Right hindlimb (tissue), 1 donor: ENCODE measurements around the gene ELMOD2.
"Not testable (repeated sequence)": the region's sequence is repeated elsewhere in the genome, so short reads cannot be mapped to it uniquely, and the experiment has no call there.

Source experiments
- DNase-seq: peaks from one replicate; pipeline ENCODE4 v3.0.0-alpha.2; 2018

ELMOD2 gene

GRCh38 chr4:140523857-140524742 is at the start of gene ELMOD2:
TSS of gene ELMOD2 (plus strand) at chr4:140524168. CDS start at chr4:140525429, 1,261 bp downstream.
- peak; percentile 98 for DNase-seq

DNA sequence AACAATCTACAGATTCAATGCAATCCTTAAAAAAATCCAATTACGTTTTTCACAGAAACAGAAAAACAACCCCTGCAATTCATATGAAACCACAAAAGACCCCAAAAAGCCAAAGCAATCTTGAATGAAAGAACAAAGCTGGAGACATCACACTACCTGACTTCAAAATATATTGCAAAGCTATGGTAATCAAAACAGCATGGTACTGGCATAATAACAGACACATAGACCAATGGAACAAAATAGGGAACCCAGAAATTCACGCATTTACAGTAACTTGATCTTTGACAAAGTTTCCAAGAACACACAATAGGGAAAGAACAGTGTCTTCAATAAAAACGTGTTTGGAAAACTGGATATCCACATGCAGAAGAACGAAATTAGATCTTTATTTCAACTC is 40.5 kb upstream of the ELMOD2 start:
- DNase-seq: no peak

- no peak for DNase-seq
Measured at GRCh38 chr4:140485939-140486338, 38.0 kb upstream of the ELMOD2 start.

GRCh38 chr4:140497405-140497746 is 26.6 kb upstream of the ELMOD2 start:
- no peak for DNase-seq

DNA sequence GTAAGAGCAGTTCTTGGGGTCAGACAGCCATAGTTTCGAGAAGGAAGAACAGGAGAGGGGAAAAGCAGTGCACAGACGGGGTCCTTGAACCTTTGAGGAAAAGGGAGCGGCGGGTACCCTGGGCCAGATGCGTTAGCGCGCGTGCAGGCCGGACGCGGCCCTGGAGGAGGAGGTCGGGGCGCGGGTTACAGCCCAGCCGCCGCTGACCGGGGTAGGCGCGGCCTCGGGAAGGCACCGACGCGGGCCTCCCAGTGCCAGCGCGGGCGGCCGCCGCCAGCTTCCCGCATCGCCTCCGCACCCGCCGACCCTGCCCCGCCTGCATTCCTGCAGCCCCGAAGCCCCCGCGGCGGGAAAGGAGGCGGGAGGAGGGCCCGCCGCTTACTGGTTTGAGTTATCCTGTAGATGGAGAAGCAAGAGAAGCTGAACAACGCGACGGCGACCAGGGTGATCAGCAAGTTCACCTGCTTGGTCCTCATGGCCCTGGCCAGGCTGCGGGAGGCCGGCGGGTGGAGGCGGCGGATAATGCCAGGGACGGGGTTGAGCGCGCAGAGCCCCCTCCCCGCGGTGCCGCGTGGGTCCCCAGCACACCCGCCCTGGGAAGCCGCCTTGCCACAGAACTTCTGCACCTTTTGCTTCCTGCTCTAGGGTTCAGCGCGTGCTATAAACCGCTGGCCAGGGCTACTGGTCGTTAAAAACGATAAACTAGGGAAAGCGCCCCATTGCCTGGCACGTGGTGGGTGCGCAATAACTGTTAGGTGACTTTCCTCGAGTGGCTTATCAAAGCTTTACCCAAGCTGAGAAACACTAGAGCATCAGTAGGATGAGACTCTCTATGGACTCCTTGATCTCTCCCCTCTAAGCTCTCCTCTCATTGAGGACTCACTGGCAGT is 26.0 kb upstream of the ELMOD2 start, which contains the start of gene MGAT4D:
MGAT4D (minus strand) TSS at position 547 of the 890 bp plus-strand sequence; CDS start at position 476, 71 bp downstream.
- peak; percentile 24 for DNase-seq

DNA sequence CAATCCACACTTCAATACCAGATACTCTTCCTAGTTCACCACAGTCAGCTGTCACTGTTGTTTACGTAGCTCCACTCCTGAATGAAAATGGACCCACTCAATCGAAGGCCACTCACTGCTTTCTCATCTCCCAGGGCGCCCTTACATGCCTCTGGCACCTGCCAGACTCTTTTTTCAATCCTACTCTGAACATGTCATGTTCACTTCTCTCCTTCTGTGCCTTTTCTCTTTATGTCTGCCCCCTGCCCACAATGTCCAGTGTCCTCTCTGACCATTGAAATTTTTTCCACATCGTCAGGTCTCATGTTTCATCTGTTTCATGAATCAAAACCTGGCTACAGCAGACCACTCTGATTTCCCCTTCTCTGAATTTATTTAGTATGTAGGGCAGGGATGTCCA is 24.6 kb upstream of the ELMOD2 start:
- no peak for DNase-seq

DNA sequence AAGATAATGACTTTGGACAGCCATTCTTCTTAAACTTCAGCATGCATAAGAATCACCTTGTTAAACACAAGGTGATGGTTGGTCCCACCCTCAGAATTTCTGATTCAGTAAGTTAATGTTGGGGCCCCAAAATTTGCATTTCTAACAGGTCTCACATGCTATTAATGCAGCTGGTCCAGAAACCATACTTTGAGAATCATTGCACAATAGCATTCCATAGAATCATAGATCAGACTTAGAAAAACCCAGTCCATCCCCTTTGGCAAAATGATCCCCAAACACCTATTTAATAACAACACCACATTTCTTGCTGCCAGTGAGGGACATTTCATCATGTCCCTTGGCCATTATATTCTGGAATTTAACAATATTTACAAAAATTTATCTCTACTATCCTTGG is 19.7 kb upstream of the ELMOD2 start:
- no peak for DNase-seq

- not testable (repeated sequence) for DNase-seq
Measured at GRCh38 chr4:140513765-140514164, 10.2 kb upstream of the ELMOD2 start.

GRCh38 chr4:140515423-140515822 is 8.5 kb upstream of the ELMOD2 start:
- DNase-seq: no peak

DNA sequence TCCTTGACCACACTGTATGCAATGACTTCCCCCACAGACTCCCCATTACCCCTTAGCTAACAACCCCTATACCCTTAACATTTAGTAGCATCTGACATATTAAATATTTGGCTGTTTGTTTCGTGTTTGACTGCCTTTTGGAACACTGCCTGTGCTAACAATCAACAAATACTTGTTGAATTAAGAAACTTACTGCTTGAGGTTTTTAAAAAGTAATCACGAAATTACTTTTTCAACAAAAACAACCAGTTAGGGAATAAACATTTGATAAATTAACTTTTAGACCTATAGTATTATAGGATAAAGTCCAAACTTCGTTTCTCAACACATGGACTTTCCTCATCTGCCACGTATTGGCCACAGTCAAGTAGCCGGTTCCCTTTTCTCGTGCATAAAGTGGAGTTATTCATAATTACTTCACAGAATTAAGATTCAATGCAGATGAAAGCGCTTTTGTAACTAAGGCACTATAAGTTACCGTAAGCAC is 555 bp upstream of the ELMOD2 start:
- no peak for DNase-seq

GRCh38 chr4:140529434-140529833 is 5.5 kb downstream of the ELMOD2 start:
- no peak for DNase-seq

DNA sequence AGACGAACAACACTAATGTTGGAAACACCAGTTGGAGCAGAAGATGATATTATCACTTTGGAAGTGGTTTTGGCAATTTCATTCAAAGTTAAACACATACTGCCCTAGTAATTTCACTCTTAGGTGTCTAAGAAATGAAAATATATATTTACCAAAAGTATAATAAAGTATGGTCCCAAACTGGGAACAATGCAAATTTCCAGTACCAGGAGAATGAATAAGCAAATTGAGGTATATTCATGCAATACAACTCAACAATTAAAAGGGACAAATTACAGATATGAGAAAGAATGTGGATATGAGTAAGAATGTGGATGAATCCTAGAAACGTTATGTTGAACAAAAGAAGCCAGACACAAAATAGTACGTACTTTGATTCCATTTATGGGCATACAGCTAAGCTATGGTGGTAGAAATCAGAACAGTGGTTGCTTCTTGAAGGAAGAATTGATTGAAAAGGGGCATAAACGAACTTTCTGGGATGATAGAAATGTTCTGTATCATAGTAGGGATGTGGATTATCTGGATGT is 10.0 kb downstream of the ELMOD2 start:
- DNase-seq: no peak

GRCh38 chr4:140556372-140557085 is 32.6 kb downstream of the ELMOD2 start:
- DNase-seq: no peak

DNA sequence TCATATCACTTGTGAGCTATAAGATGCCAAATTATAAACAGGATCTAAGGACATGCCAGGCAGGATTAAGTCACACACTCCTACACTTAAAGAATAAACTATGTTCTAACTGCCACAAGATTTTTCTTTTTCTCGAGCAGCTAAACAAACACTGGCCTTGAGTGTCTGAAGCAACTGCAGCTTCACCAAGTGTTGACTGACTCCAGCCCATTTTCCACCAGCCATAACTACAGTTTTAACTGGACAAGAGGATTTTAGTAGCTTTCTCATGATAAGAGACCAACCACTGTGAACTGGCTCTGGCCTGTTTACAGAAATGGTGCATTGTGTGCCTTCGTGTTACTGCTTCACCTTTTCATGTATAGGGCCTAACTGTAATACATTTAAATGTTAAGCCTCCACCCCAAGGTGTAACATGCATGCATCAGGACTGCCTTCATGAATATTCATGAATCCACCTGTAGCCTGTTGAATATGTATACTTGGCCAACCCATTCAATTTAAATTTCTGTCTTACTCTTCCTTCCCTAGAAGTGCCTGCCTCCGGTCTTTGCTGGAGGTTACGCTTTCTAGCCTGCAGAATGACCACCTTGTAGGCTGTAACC is 34.0 kb downstream of the ELMOD2 start:
- DNase-seq: no peak

DNA sequence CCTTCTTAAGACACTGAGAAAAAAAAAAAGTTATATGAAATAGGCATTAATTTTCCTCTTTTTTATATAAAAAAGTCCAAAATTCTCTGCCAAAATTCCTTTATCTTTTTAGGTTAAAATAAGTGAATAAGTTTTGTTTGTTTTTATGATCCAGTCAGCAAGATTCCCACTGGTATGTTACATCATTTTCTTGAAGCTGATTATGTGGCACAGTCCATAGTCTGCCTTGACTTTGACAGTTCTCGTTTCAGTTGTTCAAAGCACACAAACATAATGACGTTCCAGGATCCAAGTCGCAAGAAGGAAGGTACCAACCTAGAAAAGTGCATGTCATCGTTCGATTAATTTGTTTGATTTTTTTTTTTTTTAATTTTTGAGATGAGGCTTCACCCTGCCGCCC is 35.7 kb downstream of the ELMOD2 start:
- no peak for DNase-seq

DNA sequence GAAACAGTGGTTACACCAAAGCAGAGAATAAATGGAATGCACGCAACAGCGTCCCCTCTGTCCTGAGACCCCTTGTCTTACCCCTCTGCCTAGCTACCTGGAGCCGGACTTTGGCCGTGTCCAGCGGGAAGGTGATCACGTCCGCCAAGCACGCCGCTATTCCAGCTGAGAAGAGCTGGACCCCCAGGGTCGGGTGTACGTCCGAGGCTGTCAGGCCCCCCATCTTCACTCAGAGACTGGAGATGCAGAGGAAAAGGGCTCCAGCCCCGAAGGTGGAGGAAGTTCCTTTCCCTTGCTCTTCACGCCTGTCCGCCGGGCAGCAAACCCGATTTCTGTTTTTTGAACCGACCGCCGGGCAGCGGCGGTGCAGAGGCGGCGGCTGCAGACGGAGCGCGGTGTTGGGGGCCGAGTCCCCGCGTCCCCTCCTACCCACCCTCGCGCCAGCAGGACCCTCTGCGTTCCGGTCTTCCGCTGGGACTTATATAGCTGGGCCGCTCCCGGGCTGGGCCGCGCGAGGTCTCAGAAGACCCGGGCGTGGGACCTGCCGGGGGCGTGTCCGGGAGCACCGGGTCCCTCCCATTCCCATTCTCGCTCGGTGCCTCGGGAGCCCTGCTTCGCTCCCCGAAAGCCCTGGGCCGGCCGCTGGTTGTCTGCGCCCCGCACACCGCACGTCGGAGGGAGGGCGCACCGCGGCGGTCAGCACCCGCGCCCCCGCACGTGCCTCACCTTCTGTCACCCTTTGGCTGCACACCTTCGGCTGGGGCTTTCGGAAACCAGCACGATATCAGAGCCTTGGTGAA is 44.7 kb downstream of the ELMOD2 start, which contains the start of gene UCP1:
UCP1 (minus strand) TSS at position 455 of the 800 bp plus-strand sequence; CDS start at position 223, 232 bp downstream.
- DNase-seq: peak; percentile 27

DNA sequence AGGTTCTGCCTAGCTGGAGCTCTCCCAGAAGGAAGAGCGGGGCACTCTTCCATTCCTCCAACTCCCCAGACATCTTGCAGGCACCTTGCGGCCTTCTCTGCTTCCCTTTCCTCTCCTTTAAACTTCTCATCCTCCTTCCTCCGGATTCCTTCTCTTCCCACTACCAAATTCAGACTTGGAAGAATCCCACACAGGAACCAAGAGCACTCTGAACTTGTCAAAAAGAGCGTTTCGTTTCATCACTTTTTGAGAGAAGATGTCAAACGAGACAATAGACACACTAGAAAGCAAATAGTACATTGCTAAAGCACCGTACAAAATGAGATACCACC is 45.3 kb downstream of the ELMOD2 start:
- DNase-seq: no peak

DNA sequence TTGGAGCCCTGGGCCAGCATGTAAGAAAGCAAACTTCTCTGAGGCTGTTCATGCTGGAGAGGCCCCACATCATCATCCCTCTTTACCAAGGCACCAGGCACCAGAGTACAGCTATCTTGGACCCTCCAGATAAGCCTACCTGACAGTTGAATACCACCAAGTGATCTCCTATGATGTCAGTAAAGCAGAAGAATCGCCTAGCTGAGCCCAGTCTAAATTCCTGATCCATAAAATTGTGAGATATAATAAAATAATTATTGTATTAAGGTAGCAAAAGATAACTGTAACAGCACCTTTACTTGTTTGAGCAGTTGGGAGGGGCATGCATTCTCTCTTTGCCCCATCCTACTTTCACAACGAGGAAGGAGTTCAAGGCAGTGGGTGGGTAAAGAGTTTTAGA is 47.7 kb downstream of the ELMOD2 start:
- DNase-seq: no peak

DNA sequence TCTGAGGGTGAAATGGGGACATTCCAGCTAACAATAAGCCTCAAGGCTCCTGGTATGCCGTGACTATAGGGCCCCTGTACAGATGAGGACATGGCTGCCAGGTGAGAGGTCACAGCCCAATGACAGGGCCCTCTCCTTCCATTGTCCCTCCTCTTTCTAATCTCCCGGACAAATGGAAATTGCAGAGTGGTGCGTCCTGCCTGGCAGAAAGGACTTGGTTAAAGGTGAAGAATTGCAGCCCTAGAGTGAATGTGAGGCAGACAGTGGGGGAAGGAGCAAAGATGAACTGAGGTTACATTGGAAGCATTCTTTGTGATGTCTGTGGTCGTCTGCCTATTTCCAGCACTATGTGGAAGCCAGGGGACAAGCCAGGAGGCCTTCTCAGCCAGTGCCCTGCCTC is 51.5 kb downstream of the ELMOD2 start:
- DNase-seq: no peak

GRCh38 chr4:140579278-140579677 is 55.3 kb downstream of the ELMOD2 start:
- DNase-seq: no peak

GRCh38 chr4:140581078-140581477 is 57.1 kb downstream of the ELMOD2 start:
- no peak for DNase-seq
